ENCODE measurements around the gene NLRP6. TPM values are rescaled to one million over a fixed set of nuclear protein-coding genes. Genes with fewer than 3 reads are reported as not detected.
"Not testable (repeated sequence)": the region's sequence is repeated elsewhere in the genome, so short reads cannot be mapped to it uniquely, and the experiment has no call there.

NLRP6 gene
- total and polyA plus RNA-seq, 2 donors = 0.90 to 2.2 TPM

GRCh38 chr11:308740-309665 lies 30.8 kb downstream of the NLRP6 start:
- H3K4me1 ChIP-seq (ENCODE audit: control insufficient read depth in 2 of 2, insufficient read depth in 2 of 2, low read length in 2 of 2) = peaks cover 19 to 71% of the 10 kb centered on the region in 2 donors

GRCh38 chr11:309979-310572 lies 31.9 kb downstream of the NLRP6 start:
- H3K27me3 ChIP-seq (ENCODE audit: control insufficient read depth in 2 of 2, insufficient read depth in 1 of 2, low read length in 1 of 2); H3K36me3 ChIP-seq (ENCODE audit: control insufficient read depth in 2 of 2, insufficient read depth in 2 of 2, low read length in 1 of 2); DNase-seq (ENCODE audit: low read depth in 6 of 9, low spot score in 9 of 9); H3K9me3 ChIP-seq (ENCODE audit: control insufficient read depth in 2 of 2, insufficient read depth in 1 of 2, low read length in 1 of 2): not testable (repeated sequence)
- 45% methylated on average over 5 of the region's 18 CpGs for WGBS
- Histone ChIP-seq H3K27ac (ENCODE audit: low read depth in 1 of 2, low read length in 1 of 2) (peak overlapping the region; percentile 14 to 71), H3K4me3 (ENCODE audit: low read length in 2 of 2) (peak overlapping the region; percentile 25 to 38), H3K4me1 (ENCODE audit: control insufficient read depth in 2 of 2, insufficient read depth in 2 of 2, low read length in 2 of 2) (peaks cover 22 to 73% of the 10 kb centered on the region in 2 donors)

More at GRCh38 chr11:308740-309665, 30.8 kb downstream of the NLRP6 start:
- not testable (repeated sequence) for H3K9me3 ChIP-seq (ENCODE audit: control insufficient read depth in 2 of 2, insufficient read depth in 1 of 2, low read length in 1 of 2); H3K27me3 ChIP-seq (ENCODE audit: control insufficient read depth in 2 of 2, insufficient read depth in 1 of 2, low read length in 1 of 2); DNase-seq (ENCODE audit: low read depth in 6 of 9, low spot score in 9 of 9); H3K36me3 ChIP-seq (ENCODE audit: control insufficient read depth in 2 of 2, insufficient read depth in 2 of 2, low read length in 1 of 2)
- Histone ChIP-seq H3K4me3 (ENCODE audit: low read length in 2 of 2) (peak overlapping the region; percentile 47 to 49), H3K27ac (ENCODE audit: low read depth in 1 of 2, low read length in 1 of 2) (peak overlapping the region; percentile 26 to 78)
- WGBS = 69% methylated on average over 24 of the region's 24 CpGs

GRCh38 chr11:311013-311748 lies 33.0 kb downstream of the NLRP6 start:
- DNase-seq (ENCODE audit: low read depth in 6 of 9, low spot score in 9 of 9) = not testable (repeated sequence)
- peaks cover 32 to 76% of the 10 kb centered on the region in 2 donors for H3K4me1 ChIP-seq (ENCODE audit: control insufficient read depth in 2 of 2, insufficient read depth in 2 of 2, low read length in 2 of 2)
- H3K27ac ChIP-seq (ENCODE audit: low read depth in 1 of 2, low read length in 1 of 2) = peak overlapping the region in 1 of 2 donors; percentile 70

GRCh38 chr11:312092-312816 lies 34.0 kb downstream of the NLRP6 start:
- peak overlapping the region; percentile 23 to 67 for H3K27ac ChIP-seq (ENCODE audit: low read depth in 1 of 2, low read length in 1 of 2)
- peak in 1 of 9 donors; percentile 38 for DNase-seq (ENCODE audit: low read depth in 6 of 9, low spot score in 9 of 9)
- H3K4me3 ChIP-seq (ENCODE audit: low read length in 2 of 2) = no peak overlapping the region

More at GRCh38 chr11:311013-311748, 33.0 kb downstream of the NLRP6 start:
- WGBS = 7% methylated on average over 10 of the region's 71 CpGs
- Histone ChIP-seq H3K4me3 (ENCODE audit: low read length in 2 of 2) (peak overlapping the region in 1 of 2 donors; percentile 16), H3K27me3 (ENCODE audit: control insufficient read depth in 2 of 2, insufficient read depth in 1 of 2, low read length in 1 of 2) (peaks cover 0 to 20% of the 10 kb centered on the region in 2 donors)
- not testable (repeated sequence) for H3K9me3 ChIP-seq (ENCODE audit: control insufficient read depth in 2 of 2, insufficient read depth in 1 of 2, low read length in 1 of 2); H3K36me3 ChIP-seq (ENCODE audit: control insufficient read depth in 2 of 2, insufficient read depth in 2 of 2, low read length in 1 of 2)

GRCh38 chr11:313304-313786 lies 35.1 kb downstream of the NLRP6 start:
- Histone ChIP-seq H3K4me3 (ENCODE audit: low read length in 2 of 2) (peak overlapping the region; percentile 52 to 54), H3K4me1 (ENCODE audit: control insufficient read depth in 2 of 2, insufficient read depth in 2 of 2, low read length in 2 of 2) (peaks cover 29 to 69% of the 10 kb centered on the region in 2 donors), H3K9me3 (ENCODE audit: control insufficient read depth in 2 of 2, insufficient read depth in 1 of 2, low read length in 1 of 2) (no peaks in the 10 kb centered on the region), H3K27ac (ENCODE audit: low read depth in 1 of 2, low read length in 1 of 2) (peak overlapping the region; percentile 86 to 95), H3K27me3 (ENCODE audit: control insufficient read depth in 2 of 2, insufficient read depth in 1 of 2, low read length in 1 of 2) (peaks cover 4 to 36% of the 10 kb centered on the region in 2 donors), H3K36me3 (ENCODE audit: control insufficient read depth in 2 of 2, insufficient read depth in 2 of 2, low read length in 1 of 2) (no peaks in the 10 kb centered on the region)
- 62% methylated on average over 8 of the region's 8 CpGs for WGBS
- no peak for DNase-seq (ENCODE audit: low read depth in 6 of 9, low spot score in 9 of 9)

More at GRCh38 chr11:312092-312816, 34.0 kb downstream of the NLRP6 start:
- Histone ChIP-seq H3K36me3 (ENCODE audit: control insufficient read depth in 2 of 2, insufficient read depth in 2 of 2, low read length in 1 of 2) (no peaks in the 10 kb centered on the region), H3K9me3 (ENCODE audit: control insufficient read depth in 2 of 2, insufficient read depth in 1 of 2, low read length in 1 of 2) (no peaks in the 10 kb centered on the region), H3K4me1 (ENCODE audit: control insufficient read depth in 2 of 2, insufficient read depth in 2 of 2, low read length in 2 of 2) (peaks cover 32 to 74% of the 10 kb centered on the region in 2 donors), H3K27me3 (ENCODE audit: control insufficient read depth in 2 of 2, insufficient read depth in 1 of 2, low read length in 1 of 2) (peaks cover 4 to 31% of the 10 kb centered on the region in 2 donors)
- 80% methylated on average over 14 of the region's 14 CpGs for WGBS

GRCh38 chr11:313787-314553 lies 35.8 kb downstream of the NLRP6 start, which contains the start of gene IFITM1:
IFITM1 (plus strand) TSS chr11:314040; CDS start chr11:314171, 131 bp downstream.
- H3K4me3 ChIP-seq (ENCODE audit: low read length in 2 of 2) = peak within 1 kb of the TSS; percentile 52 to 54
- WGBS = under 1% methylated on average over 18 of the region's 18 CpGs
- peaks cover 4 to 36% of the 10 kb centered on the region in 2 donors for H3K27me3 ChIP-seq (ENCODE audit: control insufficient read depth in 2 of 2, insufficient read depth in 1 of 2, low read length in 1 of 2)
- H3K9me3 ChIP-seq (ENCODE audit: control insufficient read depth in 2 of 2, insufficient read depth in 1 of 2, low read length in 1 of 2) = no peaks in the 10 kb centered on the region
- peaks cover 29 to 64% of the 10 kb centered on the region in 2 donors for H3K4me1 ChIP-seq (ENCODE audit: control insufficient read depth in 2 of 2, insufficient read depth in 2 of 2, low read length in 2 of 2)
- peak in 2 of 9 donors; percentile 62 to 80 for DNase-seq (ENCODE audit: low read depth in 6 of 9, low spot score in 9 of 9)
- H3K27ac ChIP-seq (ENCODE audit: low read depth in 1 of 2, low read length in 1 of 2) = peak within 1 kb of the TSS; percentile 86 to 95
- H3K36me3 ChIP-seq (ENCODE audit: control insufficient read depth in 2 of 2, insufficient read depth in 2 of 2, low read length in 1 of 2) = no peaks in the 10 kb centered on the region

GRCh38 chr11:314554-314875 lies 36.3 kb downstream of the NLRP6 start:
- Histone ChIP-seq H3K27ac (ENCODE audit: low read depth in 1 of 2, low read length in 1 of 2) (peak overlapping the region; percentile 86 to 95), H3K4me1 (ENCODE audit: control insufficient read depth in 2 of 2, insufficient read depth in 2 of 2, low read length in 2 of 2) (peaks cover 29 to 61% of the 10 kb centered on the region in 2 donors), H3K27me3 (ENCODE audit: control insufficient read depth in 2 of 2, insufficient read depth in 1 of 2, low read length in 1 of 2) (peaks cover 4 to 36% of the 10 kb centered on the region in 2 donors), H3K4me3 (ENCODE audit: low read length in 2 of 2) (peak overlapping the region; percentile 52 to 54)
- not testable (repeated sequence) for H3K36me3 ChIP-seq (ENCODE audit: control insufficient read depth in 2 of 2, insufficient read depth in 2 of 2, low read length in 1 of 2); H3K9me3 ChIP-seq (ENCODE audit: control insufficient read depth in 2 of 2, insufficient read depth in 1 of 2, low read length in 1 of 2); DNase-seq (ENCODE audit: low read depth in 6 of 9, low spot score in 9 of 9)
- 2% methylated on average over 6 of the region's 6 CpGs for WGBS

All from thymus (tissue), 11 donors.